ENCODE measurements around the gene TSR3. TPM values are rescaled to one million over a fixed set of nuclear protein-coding genes. Genes with fewer than 3 reads are reported as not detected.

TSR3 gene
- total RNA-seq, 1 experiment from 2014 or later: 58.8 TPM

DNA sequence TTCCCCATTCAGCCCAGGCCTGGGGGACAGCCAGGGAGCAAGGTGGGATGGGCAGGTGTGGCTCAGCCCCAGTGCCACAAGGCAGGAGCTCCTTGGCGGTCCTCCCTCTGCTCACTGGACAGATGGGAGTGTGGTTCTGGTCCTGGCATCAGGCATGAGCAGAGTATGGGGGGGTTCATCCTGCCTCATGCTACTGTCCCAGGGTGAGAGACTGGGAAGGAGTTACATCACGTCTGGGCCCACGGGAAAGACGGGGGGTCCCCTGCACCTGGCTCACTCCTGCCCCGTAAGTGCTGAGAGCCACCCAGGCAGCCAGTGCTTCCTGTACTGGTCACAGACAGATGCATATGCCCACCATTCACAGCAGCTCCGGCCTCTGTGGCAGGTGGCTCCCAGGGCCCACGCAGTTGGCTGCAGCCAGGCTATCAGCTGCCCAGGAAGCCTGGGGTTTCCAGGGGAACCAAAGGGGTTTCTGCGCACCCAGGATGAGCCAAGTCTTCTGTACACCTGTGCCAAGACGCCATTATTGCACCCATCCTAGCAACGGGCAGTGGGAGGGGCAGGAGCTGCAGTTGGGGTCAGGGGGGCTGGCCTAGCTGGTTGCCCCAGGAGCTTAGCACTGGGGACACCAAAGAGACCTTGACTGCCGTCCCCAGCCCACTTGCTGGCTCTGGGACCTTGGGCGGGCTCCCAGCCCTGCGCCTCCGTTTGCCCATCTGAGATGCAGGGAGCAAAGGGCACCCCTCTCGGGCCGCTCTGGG lies 16.3 kb downstream of the TSR3 start:
- Histone ChIP-seq H2BK5ac (ENCODE audit: insufficient read length, low read length) (no peak overlapping the region), H3K9ac (ENCODE audit: extremely low read depth, insufficient read length, low read length) (no peak overlapping the region), H4K91ac (ENCODE audit: insufficient read length, low read depth, low read length) (no peak overlapping the region), H2BK120ac (ENCODE audit: low read depth, low read length, poor library complexity, severe bottlenecking) (no peak overlapping the region), H3K23me2 (ENCODE audit: insufficient read length, low read depth, low read length, poor library complexity, severe bottlenecking) (peaks cover 20% of the 10 kb centered on the region), H3K14ac (ENCODE audit: insufficient read depth, low read length) (no peak overlapping the region), H3K9me3 (ENCODE audit: control insufficient read depth, low read depth, low read length) (no peaks in the 10 kb centered on the region), H2AK5ac (ENCODE audit: insufficient read length, low read length) (no peak overlapping the region), H3K79me2 (ENCODE audit: insufficient read depth, low read length) (no peaks in the 10 kb centered on the region), H3K18ac (ENCODE audit: insufficient read length, low read depth, low read length) (no peak overlapping the region), H2BK12ac (ENCODE audit: insufficient read length, low read depth, low read length) (no peak overlapping the region), H4K5ac (ENCODE audit: insufficient read length, low read depth, low read length) (no peak overlapping the region), H3K4me1 (ENCODE audit: insufficient read depth, low read length) (no peaks in the 10 kb centered on the region), H4K20me1 (ENCODE audit: control insufficient read depth, insufficient read depth, insufficient read length) (no peaks in the 10 kb centered on the region), H4K8ac (replicated peaks; ENCODE audit: insufficient read length, low read depth, low read length) (no peak overlapping the region), H3K23ac (ENCODE audit: insufficient read length, low read depth, low read length) (no peak overlapping the region), H3K27ac (ENCODE audit: insufficient read length, low read depth, low read length) (no peak overlapping the region), H3T11ph (ENCODE audit: low read length) (no peak overlapping the region), H3K79me1 (ENCODE audit: insufficient read depth, low read depth, low read length, poor library complexity, severe bottlenecking) (no peaks in the 10 kb centered on the region), H2BK20ac (ENCODE audit: low read depth, low read length, poor library complexity, severe bottlenecking) (no peak overlapping the region), H3K56ac (ENCODE audit: insufficient read length, low read depth, low read length) (no peak overlapping the region), H3K27me3 (ENCODE audit: insufficient read depth, low read length) (peaks cover 16% of the 10 kb centered on the region; the same call in 1 of the 2 replicates), H2BK15ac (ENCODE audit: low read depth, low read length) (no peak overlapping the region), H3K4me2 (ENCODE audit: insufficient read depth, insufficient read length, low read length) (no peak overlapping the region), H3K4ac (ENCODE audit: low read depth, low read length) (no peak overlapping the region), H2AFZ (ENCODE audit: low read length) (no peak overlapping the region)
- TF ChIP-seq CTCF (conservative IDR thresholded peaks at IDR 0.05): no peak
- Mint-ChIP-seq H3K36me3 (ENCODE audit: insufficient read depth in 1 of 3, low read depth in 3 of 3) (no peaks in the 10 kb centered on the region), H3K27ac (no peak overlapping the region), H3K4me1 (peaks cover 12 to 18% of the 10 kb centered on the region in 2 experiments), H3K9me3 (no peaks in the 10 kb centered on the region), H3K4me3 (peak overlapping the region in 1 of 2 experiments; percentile 72; a peak in 2 of 5 replicates), H3K27me3 (ENCODE audit: low read depth) (peaks cover 48% of the 10 kb centered on the region)
- no CpG with 5 or more reads among the region's 16 CpGs for WGBS (ENCODE audit: extremely low coverage, insufficient read length, low lambda C conversion rate)
- DNase-seq: no peak
